Fibroblast of villous mesenchyme (primary cell): ENCODE measurements around the gene ATP11A. TPM values are rescaled to one million over a fixed set of nuclear protein-coding genes. Genes with fewer than 3 reads are reported as not detected.
"Not testable (repeated sequence)": the region's sequence is repeated elsewhere in the genome, so short reads cannot be mapped to it uniquely, and the experiment has no call there.

ENCODE experiments used
- DNase-seq: peaks from one replicate; pipeline ENCODE4 v3.0.0-alpha.2; 2010; ENCODE audit warnings: low read depth
- H3K4me3 ChIP-seq: 2 replicates; pipeline ENCODE4 v1.5.1; 2011; ENCODE audit warnings: low read depth, mild to moderate bottlenecking, low read length
- total RNA-seq: library from RNA; depleted of rRNA; stranded (reverse); fragments of >200 nt; gene quantifications from 2 replicates; pipeline ENCODE4 v1.2.3, GENCODE V29; 2012
- TF ChIP-seq, protein P1 (sequence below): IDR thresholded peaks from 2 replicates; pipeline ENCODE4 v1.5.1; 2012; ENCODE audit warnings: low read depth, mild to moderate bottlenecking, low read length; ENCODE audit not compliant: insufficient read depth

The ATP11A gene
- total RNA-seq, 1 donor: 6.9 TPM

- DNase-seq: no peak
- H3K4me3 ChIP-seq: no peak overlapping the region
- TF ChIP-seq, protein P1, sequence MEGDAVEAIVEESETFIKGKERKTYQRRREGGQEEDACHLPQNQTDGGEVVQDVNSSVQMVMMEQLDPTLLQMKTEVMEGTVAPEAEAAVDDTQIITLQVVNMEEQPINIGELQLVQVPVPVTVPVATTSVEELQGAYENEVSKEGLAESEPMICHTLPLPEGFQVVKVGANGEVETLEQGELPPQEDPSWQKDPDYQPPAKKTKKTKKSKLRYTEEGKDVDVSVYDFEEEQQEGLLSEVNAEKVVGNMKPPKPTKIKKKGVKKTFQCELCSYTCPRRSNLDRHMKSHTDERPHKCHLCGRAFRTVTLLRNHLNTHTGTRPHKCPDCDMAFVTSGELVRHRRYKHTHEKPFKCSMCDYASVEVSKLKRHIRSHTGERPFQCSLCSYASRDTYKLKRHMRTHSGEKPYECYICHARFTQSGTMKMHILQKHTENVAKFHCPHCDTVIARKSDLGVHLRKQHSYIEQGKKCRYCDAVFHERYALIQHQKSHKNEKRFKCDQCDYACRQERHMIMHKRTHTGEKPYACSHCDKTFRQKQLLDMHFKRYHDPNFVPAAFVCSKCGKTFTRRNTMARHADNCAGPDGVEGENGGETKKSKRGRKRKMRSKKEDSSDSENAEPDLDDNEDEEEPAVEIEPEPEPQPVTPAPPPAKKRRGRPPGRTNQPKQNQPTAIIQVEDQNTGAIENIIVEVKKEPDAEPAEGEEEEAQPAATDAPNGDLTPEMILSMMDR: no peak
Measured at GRCh38 chr13:112838842-112839117, 148.9 kb downstream of the ATP11A start.

DNA sequence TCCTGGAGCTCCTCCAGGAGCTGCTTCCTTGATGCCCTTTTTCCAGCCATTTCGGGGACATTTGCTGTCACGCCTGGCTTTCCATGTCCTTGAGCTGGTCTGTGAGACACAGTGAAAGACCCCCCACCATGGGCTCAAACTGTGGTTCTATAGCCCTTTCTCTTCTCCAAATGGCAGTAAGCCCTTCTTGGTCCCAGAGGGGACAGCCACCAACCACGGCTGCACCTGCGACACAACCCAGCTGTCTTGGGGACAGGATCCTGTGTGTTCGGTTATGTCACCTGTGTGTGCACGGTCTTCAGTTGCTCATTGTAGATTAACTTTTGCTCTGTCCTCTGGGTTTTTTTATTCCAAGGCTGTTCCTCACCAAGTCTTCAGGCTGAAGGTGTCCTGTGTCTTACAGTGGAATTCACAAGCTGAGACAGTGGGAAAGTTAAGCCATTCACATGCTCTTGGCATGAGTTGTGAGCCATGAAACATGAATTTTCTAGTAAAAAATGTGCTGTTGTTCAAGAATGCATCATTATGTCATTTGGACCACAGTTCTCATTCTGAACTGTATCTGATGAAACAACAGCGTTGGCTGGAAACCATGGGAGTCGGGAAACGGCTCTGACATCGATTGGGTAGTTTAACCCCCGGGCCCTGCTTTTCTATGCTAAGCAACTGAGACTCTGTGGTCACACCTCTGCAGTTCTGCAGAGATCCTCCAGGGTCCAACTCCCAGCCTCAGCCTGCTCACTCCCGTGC, 149.7 kb downstream of the ATP11A start:
- DNase-seq: peak; percentile 25
- TF ChIP-seq, protein P1: no peak
- no peak overlapping the region for H3K4me3 ChIP-seq

DNA sequence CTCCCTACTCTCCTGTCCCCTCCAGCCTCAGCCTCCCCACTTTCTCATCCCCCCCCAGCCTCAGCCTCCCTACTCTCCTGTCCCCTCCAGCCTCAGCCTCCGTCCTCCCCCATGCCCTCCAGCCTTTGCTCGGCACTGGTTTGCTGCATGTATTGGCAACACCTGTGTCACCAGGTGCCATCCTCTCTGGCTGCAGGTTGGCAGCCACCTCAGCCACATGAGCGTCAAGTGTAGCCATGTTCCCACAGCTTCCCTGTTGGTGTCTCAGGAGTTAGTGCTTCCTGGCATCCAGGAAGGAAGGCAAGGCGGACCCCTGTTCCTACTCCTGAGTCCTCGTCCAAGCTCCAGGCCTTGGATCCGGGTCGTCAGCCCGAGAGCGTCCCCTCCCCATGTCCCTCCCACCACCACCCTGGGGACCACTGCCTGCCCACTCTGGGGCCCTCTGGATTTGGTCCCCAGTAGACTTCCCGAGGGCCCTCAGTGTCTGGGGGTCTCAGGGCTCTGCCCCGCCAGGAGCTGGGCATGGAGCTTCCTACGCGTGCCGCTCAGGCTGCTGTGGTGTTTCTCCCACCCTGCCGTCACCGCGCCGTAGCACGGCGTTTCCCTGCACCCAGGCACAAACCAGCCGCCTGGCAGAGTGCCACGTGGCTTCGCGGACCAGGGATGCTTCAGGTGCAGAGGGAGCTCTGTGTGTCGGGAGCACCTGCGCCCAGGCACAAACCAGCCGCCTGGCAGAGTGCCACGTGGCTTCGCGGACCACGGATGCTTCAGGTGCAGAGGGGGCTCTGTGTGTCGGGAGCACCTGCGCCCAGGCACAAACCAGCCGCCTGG, 150.8 kb downstream of the ATP11A start:
- DNase-seq: no peak
- H3K4me3 ChIP-seq: no peak overlapping the region
- TF ChIP-seq, protein P1: no peak

DNA sequence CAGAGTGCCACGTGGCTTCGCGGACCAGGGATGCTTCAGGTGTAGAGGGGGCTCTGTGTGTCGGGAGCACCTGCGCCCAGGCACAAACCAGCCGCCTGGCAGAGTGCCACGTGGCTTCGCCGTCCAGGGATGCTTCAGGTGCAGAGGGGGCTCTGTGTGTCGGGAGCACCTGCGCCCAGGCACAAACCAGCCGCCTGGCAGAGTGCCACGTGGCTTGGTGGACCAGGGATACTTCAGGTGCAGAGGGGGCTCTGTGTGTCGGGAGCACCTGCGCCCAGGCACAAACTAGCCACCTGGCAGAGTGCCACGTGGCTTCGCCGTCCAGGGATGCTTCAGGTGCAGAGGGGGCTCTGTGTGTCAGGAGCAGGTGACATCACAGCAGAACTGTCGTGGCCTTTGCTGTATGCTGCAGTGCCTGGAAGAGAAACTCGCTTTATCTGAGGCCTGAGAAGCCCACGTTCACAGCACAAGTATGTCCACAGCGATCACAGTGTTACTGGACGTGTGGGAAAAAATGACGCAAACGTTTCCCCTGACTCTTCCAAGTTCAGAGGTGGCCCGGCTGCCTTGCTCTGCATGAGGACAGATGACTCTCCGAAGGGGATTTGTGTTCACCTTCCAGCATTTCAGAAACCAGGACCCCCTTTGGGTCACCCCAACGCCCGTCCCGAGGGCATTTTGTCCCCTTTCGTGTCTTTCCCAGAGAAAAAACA, 151.6 kb downstream of the ATP11A start:
- not testable (repeated sequence) for H3K4me3 ChIP-seq, DNase-seq

DNA sequence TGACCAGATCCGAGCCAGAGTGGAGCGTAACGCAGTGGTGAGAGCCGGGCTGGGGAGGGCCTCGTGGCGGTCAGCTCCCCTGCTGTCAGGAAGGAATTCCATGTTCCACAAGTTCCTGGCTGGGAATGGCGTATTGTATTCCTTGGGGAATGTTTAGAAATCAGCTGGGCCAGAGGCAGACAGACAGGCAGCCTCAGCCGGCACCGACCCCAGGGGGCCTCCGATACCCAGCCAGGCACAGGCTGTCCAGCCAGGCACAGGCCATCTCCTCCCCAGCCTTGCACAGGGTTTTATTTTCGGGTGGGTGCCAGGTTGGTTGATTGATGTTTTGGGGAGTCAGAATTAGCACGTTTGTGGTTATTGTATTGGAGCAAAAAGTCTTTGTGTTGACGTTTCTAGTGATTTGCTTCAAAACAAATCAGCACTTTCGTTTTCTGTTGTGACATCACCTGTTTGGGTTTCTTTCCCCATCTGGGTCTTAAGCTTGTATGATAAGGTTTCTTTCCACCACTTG, 152.6 kb downstream of the ATP11A start:
- peak; percentile 48 for DNase-seq
- TF ChIP-seq, protein P1: no peak
- no peak overlapping the region for H3K4me3 ChIP-seq

- TF ChIP-seq, protein P1: no peak
- peak; percentile 24 for DNase-seq
- H3K4me3 ChIP-seq: no peak overlapping the region
Measured at GRCh38 chr13:112842931-112843391, 153.1 kb downstream of the ATP11A start.
